Suppressor macrophage treated with lipopolysaccharide for 4 hours (primary cell): ENCODE data around the gene FARS2.
"Not testable (repeated sequence)": the region's sequence is repeated elsewhere in the genome, so short reads cannot be mapped to it uniquely, and the experiment has no call there.

Experiments used
- DNase-seq: peaks from one replicate; pipeline ENCODE4 v3.0.0-alpha.2; 2020

The FARS2 gene

GRCh38 chr6:5772408-5773120 is 511.3 kb downstream of the FARS2 start:
- no peak for DNase-seq

- no peak for DNase-seq
Measured at GRCh38 chr6:5776104-5776503, 514.8 kb downstream of the FARS2 start.

- no peak for DNase-seq
Measured at GRCh38 chr6:5776706-5777390, 515.5 kb downstream of the FARS2 start.

- no peak for DNase-seq
Measured at GRCh38 chr6:5778317-5778857, 517.1 kb downstream of the FARS2 start.

- DNase-seq, result no peak
Measured at GRCh38 chr6:5778906-5779305, 517.6 kb downstream of the FARS2 start.

- DNase-seq, result no peak
Measured at GRCh38 chr6:5781019-5781418, 519.7 kb downstream of the FARS2 start.

- no peak for DNase-seq
Measured at GRCh38 chr6:5781966-5782556, 520.7 kb downstream of the FARS2 start.

- DNase-seq, result no peak
Measured at GRCh38 chr6:5782783-5783547, 521.7 kb downstream of the FARS2 start.

GRCh38 chr6:5783584-5784089 is 522.3 kb downstream of the FARS2 start:
- no peak for DNase-seq

GRCh38 chr6:5785249-5785648 is 523.9 kb downstream of the FARS2 start:
- DNase-seq, result no peak

GRCh38 chr6:5786321-5786968 is 525.1 kb downstream of the FARS2 start:
- no peak for DNase-seq

GRCh38 chr6:5786969-5787720 is 525.8 kb downstream of the FARS2 start:
- DNase-seq, result no peak

- DNase-seq, result not testable (repeated sequence)
Measured at GRCh38 chr6:5789426-5789825, 528.1 kb downstream of the FARS2 start.

GRCh38 chr6:5796555-5796954 is 535.2 kb downstream of the FARS2 start:
- not testable (repeated sequence) for DNase-seq

GRCh38 chr6:5806406-5806805 is 545.1 kb downstream of the FARS2 start:
- DNase-seq, result not testable (repeated sequence)

- DNase-seq, result no peak
Measured at GRCh38 chr6:5809450-5809849, 548.1 kb downstream of the FARS2 start.

- DNase-seq, result no peak
Measured at GRCh38 chr6:5811997-5812396, 550.7 kb downstream of the FARS2 start.

GRCh38 chr6:5813625-5814027 is 552.3 kb downstream of the FARS2 start:
- DNase-seq, result no peak

- DNase-seq, result no peak
Measured at GRCh38 chr6:5814116-5814515, 552.8 kb downstream of the FARS2 start.

GRCh38 chr6:5814901-5815300 is 553.6 kb downstream of the FARS2 start:
- no peak for DNase-seq

- no peak for DNase-seq
Measured at GRCh38 chr6:5817869-5818268, 556.6 kb downstream of the FARS2 start.

GRCh38 chr6:5818959-5819358 is 557.6 kb downstream of the FARS2 start:
- no peak for DNase-seq
